Measurements from ENCODE around the gene ZNF888.

The ZNF888 gene

GRCh38 chr19:52936954-52937325, 13.7 kb upstream of the ZNF888 start:
- no peak for TF ChIP-seq CREB1 (IDR thresholded peaks at IDR 0.05; ENCODE audit: low read depth)
- TF ChIP-seq NFIC (IDR thresholded peaks at IDR 0.05), result no peak
- TF ChIP-seq USF1 (IDR thresholded peaks at IDR 0.05), result no peak
- TF ChIP-seq YY1 (IDR thresholded peaks at IDR 0.05; ENCODE audit: low read depth), result no peak
- TF ChIP-seq CEBPB (IDR thresholded peaks at IDR 0.05), result no peak
- TF ChIP-seq TEAD4 (IDR thresholded peaks at IDR 0.05), result no peak
- no peak for TF ChIP-seq TCF12 (IDR thresholded peaks at IDR 0.05; ENCODE audit: low read depth)
- TF ChIP-seq EP300 (IDR thresholded peaks at IDR 0.05; ENCODE audit: borderline replicate concordance), result no peak
- no peak for TF ChIP-seq EGR1 (IDR thresholded peaks at IDR 0.05)
- no peak for TF ChIP-seq FOXM1 (IDR thresholded peaks at IDR 0.05; ENCODE audit: borderline replicate concordance, low read depth)

GRCh38 chr19:52936151-52936953, 13.1 kb upstream of the ZNF888 start:
- no peak for TF ChIP-seq TAF1 (IDR thresholded peaks at IDR 0.05; ENCODE audit: low read depth)
- TF ChIP-seq USF1 (IDR thresholded peaks at IDR 0.05), result no peak
- TF ChIP-seq ZBTB7A (IDR thresholded peaks at IDR 0.05; ENCODE audit: low read depth), result no peak
- TF ChIP-seq RAD21 (IDR thresholded peaks at IDR 0.05; ENCODE audit: low read depth), result no peak
- no peak for TF ChIP-seq REST (IDR thresholded peaks at IDR 0.05; ENCODE audit: low read depth)
- no peak for TF ChIP-seq MAX (IDR thresholded peaks at IDR 0.05)
- TF ChIP-seq NFIC (IDR thresholded peaks at IDR 0.05), result no peak
- no peak for TF ChIP-seq TCF12 (IDR thresholded peaks at IDR 0.05; ENCODE audit: low read depth)
- TF ChIP-seq FOXM1 (IDR thresholded peaks at IDR 0.05; ENCODE audit: borderline replicate concordance, low read depth), result no peak

- TF ChIP-seq NFIC (IDR thresholded peaks at IDR 0.05) (no peak), ZBTB7A (IDR thresholded peaks at IDR 0.05; ENCODE audit: low read depth) (no peak), TAF1 (IDR thresholded peaks at IDR 0.05; ENCODE audit: low read depth) (no peak), REST (IDR thresholded peaks at IDR 0.05; ENCODE audit: low read depth) (no peak), TCF12 (IDR thresholded peaks at IDR 0.05; ENCODE audit: low read depth) (no peak), RAD21 (IDR thresholded peaks at IDR 0.05; ENCODE audit: low read depth) (no peak), YY1 (IDR thresholded peaks at IDR 0.05; ENCODE audit: low read depth) (no peak), EGR1 (IDR thresholded peaks at IDR 0.05) (no peak), CREB1 (IDR thresholded peaks at IDR 0.05; ENCODE audit: low read depth) (no peak), EP300 (IDR thresholded peaks at IDR 0.05; ENCODE audit: borderline replicate concordance) (no peak), FOXM1 (IDR thresholded peaks at IDR 0.05; ENCODE audit: borderline replicate concordance, low read depth) (no peak)
Measured at GRCh38 chr19:52935434-52935833, 12.2 kb upstream of the ZNF888 start.

GRCh38 chr19:52923778-52924593, 758 bp upstream of the ZNF888 start:
- TF ChIP-seq ZBTB7A (IDR thresholded peaks at IDR 0.05; ENCODE audit: low read depth) (no peak), MAX (IDR thresholded peaks at IDR 0.05) (no peak), YY1 (IDR thresholded peaks at IDR 0.05; ENCODE audit: low read depth) (no peak), FOXM1 (IDR thresholded peaks at IDR 0.05; ENCODE audit: borderline replicate concordance, low read depth) (no peak), CEBPB (IDR thresholded peaks at IDR 0.05) (peak; percentile 84), CREB1 (IDR thresholded peaks at IDR 0.05; ENCODE audit: low read depth) (no peak), EGR1 (IDR thresholded peaks at IDR 0.05) (no peak), TAF1 (IDR thresholded peaks at IDR 0.05; ENCODE audit: low read depth) (no peak), TEAD4 (IDR thresholded peaks at IDR 0.05) (no peak), TCF12 (IDR thresholded peaks at IDR 0.05; ENCODE audit: low read depth) (peak; percentile 12; the same call in 1 of the 2 replicates), USF1 (IDR thresholded peaks at IDR 0.05) (no peak)

- TF ChIP-seq EGR1 (IDR thresholded peaks at IDR 0.05) (no peak), CREB1 (IDR thresholded peaks at IDR 0.05; ENCODE audit: low read depth) (no peak), CEBPB (IDR thresholded peaks at IDR 0.05) (no peak), YY1 (IDR thresholded peaks at IDR 0.05; ENCODE audit: low read depth) (no peak), TCF12 (IDR thresholded peaks at IDR 0.05; ENCODE audit: low read depth) (no peak), RAD21 (IDR thresholded peaks at IDR 0.05; ENCODE audit: low read depth) (no peak), MAX (IDR thresholded peaks at IDR 0.05) (no peak), EP300 (IDR thresholded peaks at IDR 0.05; ENCODE audit: borderline replicate concordance) (no peak), USF1 (IDR thresholded peaks at IDR 0.05) (no peak), REST (IDR thresholded peaks at IDR 0.05; ENCODE audit: low read depth) (no peak), FOXM1 (IDR thresholded peaks at IDR 0.05; ENCODE audit: borderline replicate concordance, low read depth) (no peak), ZBTB7A (IDR thresholded peaks at IDR 0.05; ENCODE audit: low read depth) (no peak), NFIC (IDR thresholded peaks at IDR 0.05) (no peak), TEAD4 (IDR thresholded peaks at IDR 0.05) (no peak), TAF1 (IDR thresholded peaks at IDR 0.05; ENCODE audit: low read depth) (no peak)
Measured at GRCh38 chr19:52917531-52917930, 5.7 kb downstream of the ZNF888 start.

Measured in Ishikawa (cell line).